ENCODE measurements around the gene MRC1.

MRC1 gene

GRCh38 chr10:17817316-17817715, 8.2 kb downstream of the MRC1 start:
- DNase-seq (ENCODE audit: low spot score), result no peak
- in situ Hi-C loops (cut with MboI; ENCODE audit: low sequenced_read_pairs, unreplicated experiment), result no loop called here

GRCh38 chr10:17817790-17818189, 8.6 kb downstream of the MRC1 start:
- TF ChIP-seq CTCF (IDR thresholded peaks at IDR 0.05; ENCODE audit: borderline replicate concordance, control extremely low read depth, extremely low read depth, insufficient read depth, missing control alignments), result no peak
- in situ Hi-C loops (cut with MboI; ENCODE audit: low sequenced_read_pairs, unreplicated experiment), result no loop called here

More at GRCh38 chr10:17817316-17817715, 8.2 kb downstream of the MRC1 start:
- no peak for TF ChIP-seq CTCF (IDR thresholded peaks at IDR 0.05; ENCODE audit: borderline replicate concordance, control extremely low read depth, extremely low read depth, insufficient read depth, missing control alignments)

GRCh38 chr10:17819836-17820235, 10.7 kb downstream of the MRC1 start:
- in situ Hi-C loops (cut with MboI; ENCODE audit: low sequenced_read_pairs, unreplicated experiment), result no loop called here
- TF ChIP-seq CTCF (IDR thresholded peaks at IDR 0.05; ENCODE audit: borderline replicate concordance, control extremely low read depth, extremely low read depth, insufficient read depth, missing control alignments), result no peak
- no peak for DNase-seq (ENCODE audit: low spot score)

More at GRCh38 chr10:17817790-17818189, 8.6 kb downstream of the MRC1 start:
- no peak for DNase-seq (ENCODE audit: low spot score)

- in situ Hi-C loops (cut with MboI; ENCODE audit: low sequenced_read_pairs, unreplicated experiment), result no loop called here
- no peak for TF ChIP-seq CTCF (IDR thresholded peaks at IDR 0.05; ENCODE audit: borderline replicate concordance, control extremely low read depth, extremely low read depth, insufficient read depth, missing control alignments)
- DNase-seq (ENCODE audit: low spot score), result no peak
Observed at GRCh38 chr10:17820943-17821342, 11.8 kb downstream of the MRC1 start.

GRCh38 chr10:17821893-17822292, 12.7 kb downstream of the MRC1 start:
- DNase-seq (ENCODE audit: low spot score), result no peak
- no peak for TF ChIP-seq CTCF (IDR thresholded peaks at IDR 0.05; ENCODE audit: borderline replicate concordance, control extremely low read depth, extremely low read depth, insufficient read depth, missing control alignments)
- in situ Hi-C loops (cut with MboI; ENCODE audit: low sequenced_read_pairs, unreplicated experiment), result no loop called here

- in situ Hi-C loops (cut with MboI; ENCODE audit: low sequenced_read_pairs, unreplicated experiment), result no loop called here
- no peak for TF ChIP-seq CTCF (IDR thresholded peaks at IDR 0.05; ENCODE audit: borderline replicate concordance, control extremely low read depth, extremely low read depth, insufficient read depth, missing control alignments)
Observed at GRCh38 chr10:17831341-17831740, 22.2 kb downstream of the MRC1 start.

GRCh38 chr10:17831896-17832295, 22.7 kb downstream of the MRC1 start:
- in situ Hi-C loops (cut with MboI; ENCODE audit: low sequenced_read_pairs, unreplicated experiment), result no loop called here
- no peak for DNase-seq (ENCODE audit: low spot score)
- TF ChIP-seq CTCF (IDR thresholded peaks at IDR 0.05; ENCODE audit: borderline replicate concordance, control extremely low read depth, extremely low read depth, insufficient read depth, missing control alignments), result no peak

More at GRCh38 chr10:17831341-17831740, 22.2 kb downstream of the MRC1 start:
- DNase-seq (ENCODE audit: low spot score), result no peak
